HUDEP-2 (cell line): ENCODE results near the gene RAB9B.
"Not testable (repeated sequence)": the region's sequence is repeated elsewhere in the genome, so short reads cannot be mapped to it uniquely, and the experiment has no call there.

Experiments
- DNase-seq, 76 experiments: peaks; one replicate each; lab custom pipeline; 2025; ENCODE audit not compliant: unreplicated experiment in 76 of 76; lab: John Stamatoyannopoulos, UW

The RAB9B gene

DNA sequence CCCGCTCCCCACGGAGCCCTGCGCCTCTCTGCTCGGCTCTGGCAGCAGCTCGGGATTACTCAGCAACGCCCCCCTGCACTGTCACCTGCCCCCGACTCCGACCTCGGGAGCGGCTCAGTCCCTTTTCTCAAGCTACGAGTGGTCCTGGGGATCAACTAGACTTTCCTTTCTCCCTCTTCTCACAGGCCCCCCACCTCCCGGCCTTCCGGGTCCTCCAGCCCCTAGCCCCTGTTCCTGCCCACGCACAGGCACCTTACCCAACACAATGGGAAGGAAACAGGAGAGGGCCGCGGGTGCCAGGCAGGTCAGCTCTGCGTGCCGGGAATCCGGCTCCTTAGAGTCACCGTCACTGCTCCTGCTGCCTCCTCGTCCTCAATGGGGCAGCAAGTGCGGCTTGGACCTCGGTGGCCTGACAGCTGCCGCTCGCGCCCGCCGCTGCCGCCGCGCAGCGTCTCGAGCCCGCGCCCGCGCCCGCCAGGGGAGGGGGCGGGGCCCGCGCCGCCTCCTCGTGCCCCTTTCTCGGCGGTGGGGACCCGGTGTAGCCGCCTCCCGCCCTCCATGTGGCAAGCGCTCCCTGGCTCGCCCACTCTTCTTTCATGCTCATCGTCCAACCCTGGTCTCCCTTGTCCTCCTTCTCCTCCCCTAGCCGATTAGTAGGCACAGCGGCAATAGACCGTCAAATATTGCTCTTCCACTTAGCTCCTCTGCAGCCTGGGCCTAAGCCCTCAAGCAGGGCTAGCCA lies at the start of gene RAB9B:
Gene RAB9B (minus strand): TSS at position 455 of the 742 bp plus-strand sequence. CDS start 6,473 bp downstream, outside the sequence.
- DNase-seq = peak in 13 of 76 experiments; percentile 0 to 9 (median 0)

DNA sequence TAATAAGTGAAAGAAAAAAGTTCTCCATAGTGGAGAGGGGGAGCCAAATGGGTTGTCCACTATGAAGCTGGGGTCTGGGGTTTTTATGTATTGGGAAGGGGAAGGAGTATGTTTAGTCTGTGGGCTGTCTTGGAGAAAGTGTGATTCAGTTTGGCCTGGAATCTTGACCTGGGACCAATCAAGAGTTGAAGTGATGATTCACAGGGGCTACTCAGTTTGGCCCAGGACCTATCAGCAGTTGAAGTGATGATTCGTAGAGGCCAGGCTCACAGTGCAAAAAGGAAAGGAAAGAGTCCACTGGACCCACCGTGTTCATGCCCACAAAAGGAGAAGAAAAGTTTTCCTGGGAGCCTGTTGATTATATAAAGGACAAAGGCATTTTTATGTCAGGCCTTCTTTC lies 47.3 kb upstream of the RAB9B start:
- DNase-seq = no peak

DNA sequence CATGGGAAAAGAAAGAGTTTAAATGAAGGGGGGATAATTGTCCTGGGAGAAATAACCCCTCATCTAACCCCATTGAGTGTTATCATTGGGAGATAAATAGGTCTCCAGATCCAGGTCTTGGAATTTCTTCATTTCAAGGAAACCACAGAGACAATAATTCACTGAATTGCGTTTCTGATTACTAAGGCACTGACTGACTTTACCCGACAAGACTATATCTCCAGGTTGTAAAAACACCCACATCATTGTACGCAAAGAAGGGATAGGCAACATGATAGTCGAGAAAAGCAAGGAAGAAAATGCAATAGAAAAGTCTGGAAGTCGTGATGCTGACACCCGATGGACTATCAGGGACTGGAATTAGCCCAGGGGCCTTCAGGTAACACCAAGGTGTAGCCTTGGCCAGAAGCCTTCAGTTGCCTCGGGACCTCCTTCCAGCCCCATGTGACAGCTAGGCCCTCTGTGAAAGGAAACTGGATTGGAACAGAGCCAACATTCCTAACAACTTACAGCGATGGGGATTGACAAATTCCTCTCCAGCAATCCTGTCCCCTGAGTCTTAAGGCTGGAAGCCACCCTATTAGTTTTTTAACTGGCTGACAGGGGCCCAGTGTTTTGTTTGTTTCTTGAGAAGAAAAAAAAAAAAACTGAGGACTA lies 46.5 kb upstream of the RAB9B start:
- no peak for DNase-seq

GRCh38 chrX:103877571-103877970 lies 45.5 kb upstream of the RAB9B start:
- DNase-seq = no peak

DNA sequence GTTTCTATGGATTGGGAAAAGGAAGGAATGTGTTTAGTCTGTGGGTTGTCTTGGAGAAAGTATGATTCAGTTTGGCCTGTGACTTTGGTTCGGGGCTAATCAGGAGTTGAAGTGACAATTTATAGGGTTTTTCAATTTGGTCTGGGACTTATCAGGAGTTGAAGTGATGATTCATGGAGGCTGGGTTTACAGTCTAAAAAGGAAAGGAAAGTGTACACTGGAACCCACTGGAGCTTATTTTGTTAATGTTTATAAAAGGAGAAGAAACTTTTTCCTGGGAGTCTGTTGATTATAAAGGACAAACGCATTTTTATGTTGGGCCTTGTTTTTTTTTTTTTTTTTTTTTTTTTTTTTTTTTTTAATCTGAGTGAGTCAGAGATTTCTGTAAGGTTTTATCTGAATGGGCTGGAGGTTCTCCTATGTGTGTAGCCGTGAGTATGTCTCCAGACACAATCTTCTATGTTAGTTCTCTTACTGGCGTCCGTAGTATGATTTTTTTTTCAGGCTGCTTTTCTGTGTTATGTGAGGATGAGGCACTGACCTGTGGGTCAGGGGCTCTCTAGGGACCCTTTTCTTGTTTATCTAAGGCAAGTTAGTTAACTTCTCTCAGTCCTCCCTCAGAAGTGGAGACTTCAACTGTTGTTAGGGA lies 33.0 kb upstream of the RAB9B start:
- no peak for DNase-seq

GRCh38 chrX:103864149-103864548 lies 32.1 kb upstream of the RAB9B start:
- DNase-seq = no peak

DNA sequence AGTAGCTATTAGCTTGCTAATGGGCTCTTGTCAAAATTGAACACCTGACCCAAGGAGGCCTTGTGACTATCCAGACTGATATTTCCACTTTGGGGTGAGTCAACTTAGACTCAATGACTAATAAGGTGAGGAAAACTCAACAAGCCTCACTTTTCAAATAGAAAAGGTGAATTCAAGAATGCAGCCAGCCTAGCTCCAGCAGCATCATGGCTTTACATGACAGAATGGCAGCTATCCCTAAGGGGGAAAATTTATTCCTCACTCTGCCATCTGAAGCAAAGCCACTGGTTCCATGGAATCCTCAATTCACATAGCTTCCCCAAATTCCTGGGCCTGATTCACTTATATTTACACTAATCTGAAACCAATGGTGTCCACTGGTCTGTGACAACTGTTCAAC lies 29.1 kb upstream of the RAB9B start:
- DNase-seq = no peak

GRCh38 chrX:103849558-103849957 lies 17.5 kb upstream of the RAB9B start:
- DNase-seq = no peak

GRCh38 chrX:103847174-103847870 lies 15.3 kb upstream of the RAB9B start:
- no peak for DNase-seq

DNA sequence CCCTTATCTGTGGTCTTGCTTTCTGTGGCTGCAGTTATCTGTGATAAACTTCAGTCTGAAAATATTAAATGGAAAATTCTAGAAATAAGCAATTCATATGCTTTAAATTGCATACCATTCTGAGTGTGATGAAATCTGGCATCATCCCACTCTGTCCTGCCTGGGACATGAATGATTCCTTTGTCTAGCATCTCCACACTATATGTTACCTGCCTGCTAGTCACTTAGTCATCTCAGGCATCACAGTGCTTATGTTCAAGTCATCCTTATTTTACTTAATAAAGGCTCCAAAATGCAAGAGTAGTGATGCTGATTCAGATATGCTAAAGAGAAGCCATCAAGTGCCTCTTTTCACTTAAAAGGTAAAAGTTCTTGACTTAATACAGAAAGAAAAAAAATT lies 14.3 kb upstream of the RAB9B start:
- DNase-seq = no peak

GRCh38 chrX:103845165-103845653 lies 13.2 kb upstream of the RAB9B start:
- peak in 58 of 76 experiments; percentile 0 to 59 (median 14) for DNase-seq

- DNase-seq = no peak
Observed at GRCh38 chrX:103839404-103839803, 7.3 kb upstream of the RAB9B start.

GRCh38 chrX:103831342-103831802 lies 685 bp downstream of the RAB9B start:
- DNase-seq = peak in 2 of 76 experiments; percentile 0 to 11

- DNase-seq = no peak
Observed at GRCh38 chrX:103830848-103831247, 1.2 kb downstream of the RAB9B start.

- no peak for DNase-seq
Observed at GRCh38 chrX:103828529-103828928, 3.5 kb downstream of the RAB9B start.

DNA sequence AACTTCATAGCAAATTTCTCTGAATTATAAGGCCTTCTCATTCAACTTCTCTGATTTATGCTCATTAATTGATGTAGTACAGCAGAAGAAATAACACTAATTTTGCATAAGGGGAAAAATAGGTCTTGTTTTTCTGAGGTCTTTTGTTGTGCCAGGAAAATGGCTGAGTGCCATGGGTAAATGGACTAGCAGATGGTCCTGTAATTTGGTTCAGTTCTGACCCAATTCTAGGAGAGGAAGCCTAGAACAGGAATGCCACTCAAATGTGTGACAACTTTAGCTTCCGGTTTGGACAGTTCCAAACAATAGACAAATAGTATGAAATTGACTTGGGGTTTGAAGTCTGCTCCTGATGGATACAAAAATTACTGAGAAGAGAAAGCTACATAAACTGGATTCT lies 6.2 kb downstream of the RAB9B start:
- no peak for DNase-seq

DNA sequence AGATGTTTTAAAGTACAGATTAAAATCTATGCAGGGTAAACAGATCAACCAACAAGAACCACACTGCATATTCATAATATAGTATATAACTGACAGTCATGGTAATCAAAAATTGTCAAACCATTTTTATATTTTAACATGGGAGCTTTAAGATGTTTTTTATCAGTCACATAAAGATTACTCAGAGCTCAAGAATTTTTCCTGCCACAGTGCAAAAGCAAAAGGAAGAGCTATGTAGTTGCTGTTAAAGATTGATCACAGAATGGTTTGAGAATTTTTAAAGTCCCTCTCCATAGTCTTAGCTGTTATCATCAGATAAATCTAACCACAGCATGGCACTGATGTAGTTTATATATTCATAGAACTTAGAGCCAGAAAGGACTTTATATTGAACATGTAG lies 8.5 kb downstream of the RAB9B start:
- no peak for DNase-seq

- DNase-seq = not testable (repeated sequence)
Observed at GRCh38 chrX:103820802-103821201, 11.3 kb downstream of the RAB9B start.

GRCh38 chrX:103818842-103819619 lies 13.0 kb downstream of the RAB9B start:
- DNase-seq = no peak

GRCh38 chrX:103817502-103817901 lies 14.6 kb downstream of the RAB9B start:
- DNase-seq = peak in 26 of 76 experiments; percentile 0 to 46 (median 8)
